Epithelial cell of esophagus (primary cell): ENCODE data around the gene SORCS1.

Experiments used
- DNase-seq: peaks from one replicate; pipeline ENCODE4 v3.0.0; 2010; ENCODE audit warnings: low read depth
- H3K4me3 ChIP-seq: 2 replicates; pipeline ENCODE4 v1.5.1; 2011; ENCODE audit warnings: mild to moderate bottlenecking, low read length, control low read depth
- CTCF ChIP-seq: IDR thresholded peaks from 2 replicates; pipeline ENCODE4 v1.5.1; 2011; ENCODE audit warnings: low read depth, mild to moderate bottlenecking, low read length, control low read depth, inconsistent platforms; ENCODE audit not compliant: insufficient read depth; ENCODE audit errors: missing control alignments

Gene SORCS1

DNA sequence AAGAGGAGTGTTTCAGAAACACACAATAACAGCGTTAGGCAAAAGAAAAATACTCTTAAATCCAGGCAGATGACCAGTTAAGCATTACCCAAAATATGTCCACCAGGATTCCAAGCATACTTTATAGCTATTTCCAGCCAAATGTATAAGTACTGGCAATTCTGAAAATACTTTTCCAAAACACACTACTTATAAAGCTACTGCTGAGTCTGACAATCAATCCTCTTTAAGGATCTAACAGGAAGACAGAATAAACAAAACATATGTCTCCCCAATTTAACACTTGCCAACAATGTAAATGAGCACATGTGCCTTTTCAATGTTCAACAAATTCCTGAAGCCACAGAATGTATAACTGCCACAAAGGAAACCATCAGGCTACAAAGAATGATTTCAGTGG, 370.9 kb downstream of the SORCS1 start:
- no peak overlapping the region for H3K4me3 ChIP-seq
- no peak for TF ChIP-seq CTCF
- DNase-seq, result no peak

GRCh38 chr10:106789623-106790022, 374.9 kb downstream of the SORCS1 start:
- H3K4me3 ChIP-seq, result no peak overlapping the region
- TF ChIP-seq CTCF, result no peak

GRCh38 chr10:106788982-106789381, 375.5 kb downstream of the SORCS1 start:
- DNase-seq, result no peak
- no peak overlapping the region for H3K4me3 ChIP-seq
- TF ChIP-seq CTCF, result no peak

More at GRCh38 chr10:106789623-106790022, 374.9 kb downstream of the SORCS1 start:
- no peak for DNase-seq

DNA sequence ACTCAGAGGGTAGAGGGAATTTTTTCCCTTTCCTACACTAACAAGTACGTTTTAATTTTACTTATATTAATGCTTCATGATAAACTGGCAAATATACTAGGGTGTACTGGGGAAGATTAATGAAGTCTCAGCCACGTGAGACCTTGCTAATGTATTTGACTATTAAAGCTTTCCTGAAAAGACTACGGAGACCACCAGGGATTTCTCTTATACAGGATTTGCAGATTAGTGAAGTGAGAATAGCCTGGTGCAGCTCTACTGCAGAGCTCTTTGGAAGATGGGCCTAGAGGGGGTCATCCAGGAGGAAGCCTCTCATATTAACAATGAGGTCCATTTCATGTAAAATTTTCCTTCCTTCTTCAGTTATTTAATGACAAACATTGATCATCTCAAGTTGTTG, 379.0 kb downstream of the SORCS1 start:
- no peak overlapping the region for H3K4me3 ChIP-seq
- no peak for DNase-seq
- no peak for TF ChIP-seq CTCF

- TF ChIP-seq CTCF, result no peak
- no peak for DNase-seq
- no peak overlapping the region for H3K4me3 ChIP-seq
Observed at GRCh38 chr10:106780632-106781031, 383.9 kb downstream of the SORCS1 start.

GRCh38 chr10:106777841-106778240, 386.7 kb downstream of the SORCS1 start:
- DNase-seq, result no peak
- no peak overlapping the region for H3K4me3 ChIP-seq
- no peak for TF ChIP-seq CTCF

GRCh38 chr10:106775127-106775526, 389.4 kb downstream of the SORCS1 start:
- no peak for TF ChIP-seq CTCF
- H3K4me3 ChIP-seq, result no peak overlapping the region
- no peak for DNase-seq
